NT2/D1 (cell line): Measurements from ENCODE around the gene CRACDL.

Source experiments
- DNase-seq: peaks from one replicate; pipeline ENCODE4 v3.0.0-alpha.2; 2011; ENCODE audit warnings: low read depth, low spot score
- H3K27me3 ChIP-seq: 2 replicates; pipeline ENCODE4 v1.6.0; 2011; ENCODE audit warnings: mild to moderate bottlenecking; ENCODE audit not compliant: insufficient read length, insufficient read depth
- H3K36me3 ChIP-seq: 2 replicates; pipeline ENCODE4 v1.6.1; 2011; ENCODE audit warnings: mild to moderate bottlenecking, low read length, mixed read lengths; ENCODE audit not compliant: insufficient read depth, insufficient read length
- H3K4me1 ChIP-seq: 2 replicates; pipeline ENCODE4 v1.5.1; 2011; ENCODE audit not compliant: insufficient read depth, insufficient read length
- H3K4me3 ChIP-seq: 2 replicates; pipeline ENCODE4 v1.5.1; 2011; ENCODE audit warnings: low read depth; ENCODE audit not compliant: insufficient read length
- H3K9ac ChIP-seq: 2 replicates; pipeline ENCODE4 v1.6.0; 2011; ENCODE audit warnings: low read depth; ENCODE audit not compliant: insufficient read length
- H3K9me3 ChIP-seq: 2 replicates; pipeline ENCODE4 v1.5.1; 2011; ENCODE audit warnings: mild to moderate bottlenecking, low read length; ENCODE audit not compliant: insufficient read depth
- SUZ12 ChIP-seq: IDR thresholded peaks from 2 replicates; pipeline ENCODE4 v1.6.1; 2011; ENCODE audit not compliant: insufficient read length, insufficient read depth; ENCODE audit errors: extremely low read depth
- YY1 ChIP-seq: IDR thresholded peaks from 2 replicates; pipeline ENCODE4 v1.6.1; 2011; ENCODE audit not compliant: insufficient read length, insufficient read depth
- ZNF274 ChIP-seq: IDR thresholded peaks from 2 replicates; pipeline ENCODE4 v1.6.1; 2011; ENCODE audit warnings: mild to moderate bottlenecking, low read depth, low read length

The CRACDL gene

DNA sequence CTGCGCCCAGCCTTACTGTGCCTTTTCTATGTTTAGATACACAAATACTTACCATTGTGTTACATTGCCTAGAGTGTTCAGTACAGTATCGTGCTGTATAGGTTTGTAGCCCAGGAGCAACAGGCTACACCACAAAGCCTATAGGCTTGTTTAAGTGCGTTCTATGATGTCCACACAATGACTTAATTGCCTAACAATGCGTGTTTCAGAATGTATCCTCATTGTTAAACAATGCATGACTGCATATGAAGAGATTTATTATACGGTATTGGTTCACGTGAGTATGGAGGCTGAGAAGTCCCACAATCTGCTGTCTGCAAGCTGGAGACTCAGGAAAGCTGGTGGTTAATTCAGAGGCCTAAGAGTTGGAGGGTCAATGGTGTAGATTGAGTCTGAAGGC lies 158.9 kb downstream of the CRACDL start:
- H3K9me3 ChIP-seq = peaks cover 16% of the 10 kb centered on the region
- H3K4me3 ChIP-seq = no peak overlapping the region
- no peaks in the 10 kb centered on the region for H3K36me3 ChIP-seq
- DNase-seq = no peak
- H3K9ac ChIP-seq = no peak overlapping the region
- TF ChIP-seq YY1 = no peak
- no peak for TF ChIP-seq ZNF274
- TF ChIP-seq SUZ12 = no peak
- peaks cover 19% of the 10 kb centered on the region for H3K4me1 ChIP-seq
- H3K27me3 ChIP-seq = peaks cover 3% of the 10 kb centered on the region

DNA sequence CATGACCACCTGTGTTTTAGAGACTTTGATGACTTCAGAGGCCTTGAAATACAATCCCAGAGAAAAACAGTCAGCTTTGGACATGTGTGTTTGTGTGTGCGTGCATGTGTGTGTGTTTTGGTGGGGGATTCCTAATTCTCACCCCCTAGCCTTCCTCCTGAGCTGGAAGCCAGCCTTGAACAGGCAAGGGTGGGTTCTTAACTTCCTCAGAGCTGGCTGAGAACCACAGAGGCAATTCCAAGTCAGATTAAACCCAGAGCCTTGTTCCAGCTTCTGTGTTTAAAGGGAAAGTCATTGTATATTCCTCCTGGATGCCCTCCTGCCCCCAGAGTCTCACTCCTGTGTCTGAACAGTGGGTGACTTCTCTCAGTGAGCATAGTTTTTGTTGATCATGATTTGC lies 159.9 kb downstream of the CRACDL start:
- H3K9me3 ChIP-seq = peaks cover 7% of the 10 kb centered on the region
- TF ChIP-seq ZNF274 (no peak), SUZ12 (no peak), YY1 (no peak)
- peaks cover 25% of the 10 kb centered on the region for H3K4me1 ChIP-seq
- H3K9ac ChIP-seq = no peak overlapping the region
- DNase-seq = no peak
- no peaks in the 10 kb centered on the region for H3K36me3 ChIP-seq
- peaks cover 3% of the 10 kb centered on the region for H3K27me3 ChIP-seq
- no peak overlapping the region for H3K4me3 ChIP-seq

DNA sequence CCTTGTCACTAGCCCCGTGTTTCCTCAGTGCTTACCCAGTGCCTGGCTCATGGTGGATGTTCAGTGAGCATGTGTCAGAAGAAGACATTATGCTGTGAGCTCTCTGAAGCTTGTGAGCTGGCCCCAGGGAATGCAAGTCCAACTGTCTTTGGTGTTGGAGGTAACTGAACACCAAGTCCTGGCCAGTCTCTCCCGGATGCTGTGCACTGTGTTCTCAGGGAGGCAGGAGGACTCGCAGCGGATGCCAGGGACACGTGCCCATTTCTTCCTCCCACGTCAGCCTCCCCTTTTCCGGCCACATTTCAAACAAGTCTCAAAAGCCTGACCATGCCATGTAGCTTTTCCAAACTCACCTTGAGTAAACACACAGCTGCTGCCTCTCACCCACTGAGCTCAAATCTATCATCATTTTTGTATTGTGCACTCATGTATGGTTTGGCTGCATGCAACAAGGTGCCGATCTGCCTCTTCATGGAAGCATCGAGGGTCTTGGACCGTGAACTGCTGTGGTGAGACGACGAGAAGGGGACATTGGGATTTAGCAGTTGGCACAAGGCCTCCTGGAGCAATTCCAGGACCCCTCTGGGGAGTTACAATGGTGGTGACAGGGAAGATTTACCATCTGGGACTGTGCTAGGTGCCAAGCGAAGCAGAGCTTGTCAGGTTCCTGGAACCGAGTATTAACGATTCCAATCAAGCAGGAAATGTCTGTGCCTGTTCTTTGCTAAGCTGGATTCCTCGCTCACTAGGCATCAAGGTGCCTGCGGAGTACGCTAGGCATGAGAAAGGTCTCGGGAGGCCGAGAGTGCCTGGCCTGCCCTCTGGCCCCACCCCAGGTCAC lies 160.7 kb downstream of the CRACDL start:
- peaks cover 6% of the 10 kb centered on the region; the same call in 1 of the 2 replicates for H3K9me3 ChIP-seq
- no peaks in the 10 kb centered on the region for H3K36me3 ChIP-seq
- H3K4me3 ChIP-seq = no peak overlapping the region
- H3K4me1 ChIP-seq = peaks cover 26% of the 10 kb centered on the region
- no peak overlapping the region for H3K9ac ChIP-seq
- no peak for TF ChIP-seq ZNF274
- no peak for TF ChIP-seq SUZ12
- TF ChIP-seq YY1 = no peak
- no peak for DNase-seq
- H3K27me3 ChIP-seq = peaks cover 3% of the 10 kb centered on the region

DNA sequence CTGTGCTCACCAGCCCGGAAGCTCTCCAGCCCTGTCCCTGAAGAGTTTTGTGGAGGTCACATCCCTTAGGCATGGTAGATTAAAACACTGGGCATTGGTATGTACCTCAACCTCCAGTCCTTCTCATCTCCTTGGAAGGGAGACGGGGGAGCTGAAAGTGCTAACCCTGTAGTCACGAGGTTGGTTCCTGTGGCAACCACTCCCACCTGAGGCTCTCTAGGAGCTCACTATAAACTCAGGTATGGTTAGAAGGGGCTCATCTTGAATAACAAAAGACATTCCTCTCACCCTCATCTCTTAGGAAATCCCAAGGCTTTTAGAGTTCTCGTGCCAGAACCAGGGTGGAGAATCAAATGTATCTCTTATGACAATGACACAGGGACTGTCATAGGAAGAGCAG lies 162.1 kb downstream of the CRACDL start:
- no peak overlapping the region for H3K9ac ChIP-seq
- TF ChIP-seq SUZ12 (no peak), YY1 (no peak), ZNF274 (no peak)
- H3K36me3 ChIP-seq = no peaks in the 10 kb centered on the region
- DNase-seq = peak; percentile 11
- H3K4me3 ChIP-seq = no peak overlapping the region
- peaks cover 6% of the 10 kb centered on the region; the same call in 1 of the 2 replicates for H3K9me3 ChIP-seq
- H3K27me3 ChIP-seq = peaks cover 3% of the 10 kb centered on the region
- peaks cover 26% of the 10 kb centered on the region for H3K4me1 ChIP-seq

DNA sequence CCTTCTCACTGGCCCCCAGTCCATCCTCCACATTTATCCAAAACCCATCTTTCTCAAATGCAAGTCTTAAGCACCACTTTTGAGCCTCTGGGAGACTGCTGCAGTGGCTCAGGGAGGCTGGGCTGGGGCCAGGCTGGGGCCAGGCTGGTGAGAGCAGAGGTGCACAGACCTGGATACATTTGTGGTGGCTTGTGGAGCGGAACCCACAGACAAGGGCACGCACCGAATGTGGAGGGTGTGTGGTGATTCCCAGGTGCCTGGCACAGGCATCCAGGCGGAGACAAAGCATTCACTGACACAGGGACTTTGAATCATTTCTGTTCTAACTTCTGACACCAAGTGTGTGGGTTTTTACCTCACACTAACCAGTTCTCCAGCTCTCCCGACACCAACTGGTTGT lies 162.9 kb downstream of the CRACDL start:
- peaks cover 3% of the 10 kb centered on the region for H3K27me3 ChIP-seq
- H3K4me3 ChIP-seq = no peak overlapping the region

DNA sequence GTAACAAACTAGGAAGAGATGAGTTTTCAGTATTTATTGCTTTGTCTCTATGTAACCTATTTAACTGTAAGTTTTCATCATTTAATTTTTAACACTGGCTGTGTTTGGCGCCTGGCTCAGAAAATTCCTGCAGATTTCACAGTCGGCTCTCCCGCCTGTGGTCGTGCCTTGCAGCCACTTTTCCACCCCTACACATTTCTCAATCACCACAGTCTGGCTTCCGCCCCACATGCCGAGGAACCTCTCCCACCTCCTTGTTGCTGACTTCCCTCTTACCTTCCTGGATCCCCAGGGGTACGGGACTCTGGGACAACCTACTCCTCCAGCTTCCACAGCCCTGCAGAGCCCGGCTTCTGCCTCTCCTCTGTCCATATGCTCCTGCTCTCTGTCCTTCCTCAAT lies 163.5 kb downstream of the CRACDL start:
- Histone ChIP-seq H3K9ac (no peak overlapping the region), H3K36me3 (no peaks in the 10 kb centered on the region), H3K9me3 (peaks cover 3% of the 10 kb centered on the region; the same call in 1 of the 2 replicates), H3K4me1 (peaks cover 26% of the 10 kb centered on the region), H3K27me3 (peaks cover 3% of the 10 kb centered on the region), H3K4me3 (no peak overlapping the region)
- no peak for DNase-seq
- TF ChIP-seq ZNF274 (no peak), YY1 (no peak), SUZ12 (no peak)

More for the DNA sequence above, 162.9 kb downstream of the CRACDL start:
- H3K4me1 ChIP-seq = peaks cover 26% of the 10 kb centered on the region
- H3K9ac ChIP-seq = no peak overlapping the region
- DNase-seq = no peak
- peaks cover 6% of the 10 kb centered on the region; the same call in 1 of the 2 replicates for H3K9me3 ChIP-seq
- no peaks in the 10 kb centered on the region for H3K36me3 ChIP-seq
- no peak for TF ChIP-seq ZNF274

DNA sequence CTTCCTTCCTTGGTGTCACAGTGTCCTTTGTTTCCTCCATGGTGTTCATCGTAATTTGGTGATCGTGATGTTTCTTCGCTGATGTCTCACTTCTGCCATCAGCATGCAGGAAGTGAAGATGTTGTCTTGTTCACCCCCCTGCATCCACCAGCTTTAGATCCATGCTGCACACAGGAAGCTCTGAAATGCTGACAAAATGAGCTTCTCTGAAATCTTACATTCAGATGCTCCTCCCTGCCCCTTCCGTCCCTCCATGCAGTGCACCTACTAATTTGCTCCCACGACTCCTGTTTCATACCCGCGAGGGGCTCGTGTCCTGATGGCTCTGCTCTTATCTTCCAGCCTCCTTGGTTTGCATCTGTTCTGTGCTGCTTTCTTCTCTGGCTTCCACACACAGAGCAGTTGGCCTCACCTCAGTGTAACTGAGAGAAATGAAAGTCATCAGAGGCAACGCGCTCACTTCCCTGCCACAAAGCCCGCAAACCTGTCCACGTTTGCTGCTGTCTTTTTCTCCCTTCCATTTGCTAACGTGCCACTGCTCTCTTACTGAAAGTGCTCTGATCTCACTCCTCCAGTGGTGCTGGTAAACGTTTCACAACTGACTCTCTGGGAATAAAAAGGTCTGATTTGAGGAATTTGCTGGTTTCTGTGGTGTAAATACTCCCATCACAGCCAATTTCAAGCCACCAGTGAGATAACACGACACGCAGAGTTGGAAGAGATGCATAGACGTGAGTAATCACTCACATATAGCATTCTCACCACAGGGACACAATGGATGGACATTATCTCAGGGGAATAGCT lies 164.1 kb downstream of the CRACDL start:
- Histone ChIP-seq H3K4me3 (no peak overlapping the region), H3K36me3 (no peaks in the 10 kb centered on the region), H3K4me1 (peaks cover 26% of the 10 kb centered on the region), H3K9ac (no peak overlapping the region), H3K27me3 (peaks cover 3% of the 10 kb centered on the region), H3K9me3 (no peaks in the 10 kb centered on the region)
- no peak for DNase-seq
- TF ChIP-seq YY1 (no peak), ZNF274 (no peak), SUZ12 (no peak)
